ENCODE measurements around the gene NAV2. TPM values are rescaled to one million over a fixed set of nuclear protein-coding genes. Genes with fewer than 3 reads are reported as not detected.

Gene NAV2
- polyA plus RNA-seq, 2 donors: 4.3 to 9.7 TPM

DNA sequence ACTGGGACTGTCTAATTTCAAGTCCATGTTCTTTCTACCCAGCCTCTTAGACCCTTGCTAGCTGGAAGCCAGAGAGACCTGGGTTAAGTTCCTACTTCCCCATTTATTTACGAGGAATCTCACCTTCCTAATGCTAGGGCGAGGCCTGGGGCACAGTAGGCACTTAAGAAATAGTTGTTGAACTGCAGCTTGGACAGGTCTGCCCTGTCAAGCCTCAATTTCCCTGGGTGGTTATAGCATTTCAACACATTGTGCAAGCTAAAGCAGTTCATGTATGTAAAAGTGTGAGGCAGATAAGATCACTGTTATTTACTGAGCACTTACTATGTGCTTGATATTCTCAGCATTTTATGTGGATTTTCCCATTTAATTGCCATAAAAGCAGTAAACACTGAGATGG lies 12.1 kb downstream of the NAV2 start:
- no peaks in the 10 kb centered on the region for H3K36me3 ChIP-seq (ENCODE audit: control insufficient read depth in 2 of 2, insufficient read depth in 2 of 2, low read length in 1 of 2)
- no peak overlapping the region for H3K4me3 ChIP-seq (ENCODE audit: low read depth in 1 of 2, low read length in 2 of 2)
- no peaks in the 10 kb centered on the region for H3K27me3 ChIP-seq (ENCODE audit: control insufficient read depth in 1 of 2, insufficient read depth in 2 of 2, low read length in 2 of 2)
- peak overlapping the region; percentile 65 to 83 for H3K27ac ChIP-seq (ENCODE audit: low read depth in 2 of 2, low read length in 1 of 2)
- 68 to 73% methylated on average over 2 of the region's 2 CpGs for WGBS, 2 donors
- peaks cover 2 to 12% of the 10 kb centered on the region in 2 donors for H3K4me1 ChIP-seq (ENCODE audit: control insufficient read depth in 2 of 2, insufficient read depth in 2 of 2, low read length in 1 of 2)
- no peaks in the 10 kb centered on the region for H3K9me3 ChIP-seq (ENCODE audit: control insufficient read depth in 2 of 2, insufficient read depth in 1 of 2, low read depth in 1 of 2, low read length in 1 of 2)

DNA sequence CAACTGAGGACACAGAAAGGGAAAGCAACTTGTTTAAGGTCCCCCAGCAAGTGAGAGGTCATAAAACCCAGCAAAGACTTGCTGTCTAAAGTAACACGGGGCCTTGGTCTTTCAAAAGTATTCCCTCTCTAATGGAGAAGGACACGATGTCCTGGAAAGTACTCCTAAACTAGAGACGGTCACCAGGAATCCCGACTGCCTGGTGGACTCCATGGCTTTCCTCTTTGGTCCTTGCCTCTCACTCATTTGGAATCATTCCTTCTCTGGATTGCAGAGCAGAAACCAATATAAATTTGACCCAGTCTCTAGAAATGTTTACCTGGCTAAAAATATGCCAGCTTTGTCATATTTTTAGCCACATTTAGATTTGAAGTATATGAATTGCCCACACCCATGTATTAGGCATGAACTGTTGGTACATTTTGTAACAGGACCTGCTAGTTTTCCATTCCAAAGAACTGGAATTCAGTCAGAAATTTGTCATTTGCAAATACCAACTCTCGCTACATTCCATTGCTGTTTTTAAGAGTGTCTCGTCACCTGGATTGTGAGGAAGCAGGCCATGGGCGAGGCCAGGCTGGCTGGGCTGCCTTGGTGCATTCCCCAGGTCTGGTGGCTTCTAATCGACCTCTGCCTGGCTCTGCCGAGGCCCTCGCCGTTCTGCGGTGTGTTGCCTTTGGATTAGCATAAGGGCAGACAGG lies 12.9 kb downstream of the NAV2 start:
- Histone ChIP-seq H3K4me3 (ENCODE audit: low read depth in 1 of 2, low read length in 2 of 2) (no peak overlapping the region), H3K9me3 (ENCODE audit: control insufficient read depth in 2 of 2, insufficient read depth in 1 of 2, low read depth in 1 of 2, low read length in 1 of 2) (no peaks in the 10 kb centered on the region), H3K36me3 (ENCODE audit: control insufficient read depth in 2 of 2, insufficient read depth in 2 of 2, low read length in 1 of 2) (no peaks in the 10 kb centered on the region), H3K27me3 (ENCODE audit: control insufficient read depth in 1 of 2, insufficient read depth in 2 of 2, low read length in 2 of 2) (no peaks in the 10 kb centered on the region), H3K27ac (ENCODE audit: low read depth in 2 of 2, low read length in 1 of 2) (peak overlapping the region; percentile 65 to 83), H3K4me1 (ENCODE audit: control insufficient read depth in 2 of 2, insufficient read depth in 2 of 2, low read length in 1 of 2) (peaks cover 2 to 12% of the 10 kb centered on the region in 2 donors)
- WGBS, 2 donors: 56 to 59% methylated on average over 12 of the region's 12 CpGs

DNA sequence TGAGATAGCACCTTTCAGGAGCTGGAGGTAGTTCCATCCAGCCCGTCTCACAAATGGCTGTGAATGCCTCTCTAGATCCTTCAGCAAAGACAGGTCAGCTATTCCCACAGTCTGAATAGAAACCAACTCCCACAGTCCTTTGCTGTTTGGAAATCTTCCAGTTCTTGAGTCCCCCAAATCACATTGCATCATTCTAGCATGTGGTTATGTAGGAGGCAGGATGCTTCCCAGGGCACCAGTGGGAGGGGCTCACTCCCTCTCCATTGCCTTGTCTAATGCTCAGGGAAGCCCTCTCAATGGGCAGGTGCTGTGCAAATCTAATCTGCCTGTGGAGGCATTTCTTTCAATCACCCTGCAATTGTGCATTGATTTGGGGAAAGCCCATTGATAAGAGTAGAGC lies 14.6 kb downstream of the NAV2 start:
- Histone ChIP-seq H3K9me3 (ENCODE audit: control insufficient read depth in 2 of 2, insufficient read depth in 1 of 2, low read depth in 1 of 2, low read length in 1 of 2) (no peaks in the 10 kb centered on the region), H3K36me3 (ENCODE audit: control insufficient read depth in 2 of 2, insufficient read depth in 2 of 2, low read length in 1 of 2) (no peaks in the 10 kb centered on the region), H3K4me1 (ENCODE audit: control insufficient read depth in 2 of 2, insufficient read depth in 2 of 2, low read length in 1 of 2) (peaks cover 2 to 12% of the 10 kb centered on the region in 2 donors), H3K27me3 (ENCODE audit: control insufficient read depth in 1 of 2, insufficient read depth in 2 of 2, low read length in 2 of 2) (no peaks in the 10 kb centered on the region), H3K4me3 (ENCODE audit: low read depth in 1 of 2, low read length in 2 of 2) (no peak overlapping the region), H3K27ac (ENCODE audit: low read depth in 2 of 2, low read length in 1 of 2) (no peak overlapping the region)
- 78 to 88% methylated on average over 1 of the region's 1 CpG for WGBS, 2 donors

DNA sequence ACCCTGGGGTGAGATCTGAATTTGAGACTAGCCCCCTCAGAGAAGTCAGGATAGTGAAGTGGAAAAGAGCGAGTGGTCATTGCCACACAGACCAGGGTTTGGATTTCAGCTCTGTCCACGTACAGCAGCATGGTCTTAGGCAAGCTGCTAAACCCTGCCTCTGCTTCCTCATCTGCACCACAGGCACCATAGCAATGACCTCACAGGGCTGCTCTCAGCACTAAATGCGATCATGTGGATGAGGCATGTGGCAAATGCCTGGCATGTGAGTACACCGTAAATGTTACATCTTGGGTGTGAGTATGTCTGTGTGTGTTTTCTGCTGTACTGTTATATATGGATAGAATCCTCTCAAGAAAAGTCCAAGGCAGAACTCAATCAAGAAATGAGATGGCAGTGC lies 15.8 kb downstream of the NAV2 start:
- no peaks in the 10 kb centered on the region for H3K27me3 ChIP-seq (ENCODE audit: control insufficient read depth in 1 of 2, insufficient read depth in 2 of 2, low read length in 2 of 2)
- 78 to 87% methylated on average over 4 of the region's 4 CpGs for WGBS, 2 donors
- no peak overlapping the region for H3K4me3 ChIP-seq (ENCODE audit: low read depth in 1 of 2, low read length in 2 of 2)
- peaks cover 2 to 7% of the 10 kb centered on the region in 2 donors for H3K4me1 ChIP-seq (ENCODE audit: control insufficient read depth in 2 of 2, insufficient read depth in 2 of 2, low read length in 1 of 2)
- no peaks in the 10 kb centered on the region for H3K36me3 ChIP-seq (ENCODE audit: control insufficient read depth in 2 of 2, insufficient read depth in 2 of 2, low read length in 1 of 2)
- no peaks in the 10 kb centered on the region for H3K9me3 ChIP-seq (ENCODE audit: control insufficient read depth in 2 of 2, insufficient read depth in 1 of 2, low read depth in 1 of 2, low read length in 1 of 2)
- H3K27ac ChIP-seq (ENCODE audit: low read depth in 2 of 2, low read length in 1 of 2): peak overlapping the region in 1 of 2 donors; percentile 18

DNA sequence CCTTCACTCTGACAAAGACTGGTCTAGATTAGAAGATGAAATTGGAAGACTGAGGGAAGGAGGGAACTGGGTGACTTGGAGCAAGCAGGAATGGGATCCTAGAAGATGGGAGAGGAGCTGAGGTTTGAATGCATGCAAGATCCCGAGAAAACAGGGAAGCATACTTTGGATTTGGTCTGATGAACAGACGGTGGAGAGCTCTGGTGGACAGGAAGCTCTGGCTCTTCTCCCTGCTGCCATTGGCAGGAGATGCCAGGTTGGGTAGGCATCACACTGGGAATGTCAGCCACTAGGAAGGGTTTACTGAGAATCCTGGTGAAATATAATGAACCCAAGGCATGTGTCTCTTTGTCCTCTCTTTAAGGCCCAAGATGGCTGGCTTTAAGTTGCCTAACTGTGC lies 16.5 kb downstream of the NAV2 start:
- Histone ChIP-seq H3K36me3 (ENCODE audit: control insufficient read depth in 2 of 2, insufficient read depth in 2 of 2, low read length in 1 of 2) (no peaks in the 10 kb centered on the region), H3K9me3 (ENCODE audit: control insufficient read depth in 2 of 2, insufficient read depth in 1 of 2, low read depth in 1 of 2, low read length in 1 of 2) (no peaks in the 10 kb centered on the region), H3K27me3 (ENCODE audit: control insufficient read depth in 1 of 2, insufficient read depth in 2 of 2, low read length in 2 of 2) (no peaks in the 10 kb centered on the region), H3K27ac (ENCODE audit: low read depth in 2 of 2, low read length in 1 of 2) (no peak overlapping the region), H3K4me3 (ENCODE audit: low read depth in 1 of 2, low read length in 2 of 2) (no peak overlapping the region), H3K4me1 (ENCODE audit: control insufficient read depth in 2 of 2, insufficient read depth in 2 of 2, low read length in 1 of 2) (peaks cover 2 to 4% of the 10 kb centered on the region in 2 donors)
- 84 to 85% methylated on average over 2 of the region's 2 CpGs for WGBS, 2 donors

DNA sequence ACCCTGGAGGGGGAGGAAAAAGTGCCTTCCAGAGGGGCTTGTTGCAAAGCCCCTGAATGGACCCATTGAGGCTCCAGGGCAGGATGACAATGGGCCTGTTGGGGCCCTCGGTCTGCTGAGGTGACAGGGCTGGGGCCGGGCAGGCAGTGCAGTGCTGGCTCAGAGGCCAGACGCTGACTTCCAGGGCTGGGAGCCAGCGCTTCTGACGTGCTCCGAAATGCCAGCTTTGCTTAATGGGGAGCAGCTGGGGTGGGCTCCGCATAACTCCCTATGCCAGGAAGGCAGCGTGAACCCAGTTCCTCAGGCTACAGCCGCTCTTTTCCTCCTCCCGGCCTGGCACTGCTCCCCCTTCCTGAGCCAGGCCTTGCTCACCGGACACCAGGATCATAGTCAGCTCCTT lies 17.7 kb downstream of the NAV2 start:
- peaks cover 0 to under 1% of the 10 kb centered on the region in 2 donors for H3K4me1 ChIP-seq (ENCODE audit: control insufficient read depth in 2 of 2, insufficient read depth in 2 of 2, low read length in 1 of 2)
- H3K27me3 ChIP-seq (ENCODE audit: control insufficient read depth in 1 of 2, insufficient read depth in 2 of 2, low read length in 2 of 2): no peaks in the 10 kb centered on the region
- WGBS, 2 donors: 77% methylated on average over 11 of the region's 11 CpGs
- no peaks in the 10 kb centered on the region for H3K36me3 ChIP-seq (ENCODE audit: control insufficient read depth in 2 of 2, insufficient read depth in 2 of 2, low read length in 1 of 2)
- H3K4me3 ChIP-seq (ENCODE audit: low read depth in 1 of 2, low read length in 2 of 2): no peak overlapping the region
- H3K9me3 ChIP-seq (ENCODE audit: control insufficient read depth in 2 of 2, insufficient read depth in 1 of 2, low read depth in 1 of 2, low read length in 1 of 2): no peaks in the 10 kb centered on the region
- peak overlapping the region in 1 of 2 donors; percentile 50 for H3K27ac ChIP-seq (ENCODE audit: low read depth in 2 of 2, low read length in 1 of 2)

DNA sequence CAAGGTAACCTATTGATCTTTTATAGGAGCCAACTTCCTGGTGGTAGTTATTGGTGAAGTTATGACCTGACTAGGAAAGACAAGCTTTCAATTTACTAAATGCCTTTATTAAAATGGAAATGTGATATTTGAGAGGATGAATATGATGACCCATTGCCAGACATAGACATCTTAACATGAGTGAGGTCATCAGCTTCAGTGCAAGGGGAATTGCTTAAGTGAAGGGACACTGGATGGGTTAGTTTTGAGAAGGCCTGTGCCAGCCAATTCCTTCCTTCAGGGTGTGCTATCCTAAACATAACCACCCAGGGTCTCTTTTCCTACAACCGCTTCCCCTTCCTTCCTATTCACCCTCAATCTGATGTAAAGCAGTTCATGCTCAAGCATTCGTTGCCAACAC lies 21.5 kb downstream of the NAV2 start:
- no peaks in the 10 kb centered on the region for H3K9me3 ChIP-seq (ENCODE audit: control insufficient read depth in 2 of 2, insufficient read depth in 1 of 2, low read depth in 1 of 2, low read length in 1 of 2)
- H3K4me3 ChIP-seq (ENCODE audit: low read depth in 1 of 2, low read length in 2 of 2): no peak overlapping the region
- no peaks in the 10 kb centered on the region for H3K36me3 ChIP-seq (ENCODE audit: control insufficient read depth in 2 of 2, insufficient read depth in 2 of 2, low read length in 1 of 2)
- H3K27ac ChIP-seq (ENCODE audit: low read depth in 2 of 2, low read length in 1 of 2): no peak overlapping the region
- no peaks in the 10 kb centered on the region for H3K27me3 ChIP-seq (ENCODE audit: control insufficient read depth in 1 of 2, insufficient read depth in 2 of 2, low read length in 2 of 2)
- no peaks in the 10 kb centered on the region for H3K4me1 ChIP-seq (ENCODE audit: control insufficient read depth in 2 of 2, insufficient read depth in 2 of 2, low read length in 1 of 2)
- WGBS, 2 donors: 88 to 97% methylated on average over 2 of the region's 2 CpGs

DNA sequence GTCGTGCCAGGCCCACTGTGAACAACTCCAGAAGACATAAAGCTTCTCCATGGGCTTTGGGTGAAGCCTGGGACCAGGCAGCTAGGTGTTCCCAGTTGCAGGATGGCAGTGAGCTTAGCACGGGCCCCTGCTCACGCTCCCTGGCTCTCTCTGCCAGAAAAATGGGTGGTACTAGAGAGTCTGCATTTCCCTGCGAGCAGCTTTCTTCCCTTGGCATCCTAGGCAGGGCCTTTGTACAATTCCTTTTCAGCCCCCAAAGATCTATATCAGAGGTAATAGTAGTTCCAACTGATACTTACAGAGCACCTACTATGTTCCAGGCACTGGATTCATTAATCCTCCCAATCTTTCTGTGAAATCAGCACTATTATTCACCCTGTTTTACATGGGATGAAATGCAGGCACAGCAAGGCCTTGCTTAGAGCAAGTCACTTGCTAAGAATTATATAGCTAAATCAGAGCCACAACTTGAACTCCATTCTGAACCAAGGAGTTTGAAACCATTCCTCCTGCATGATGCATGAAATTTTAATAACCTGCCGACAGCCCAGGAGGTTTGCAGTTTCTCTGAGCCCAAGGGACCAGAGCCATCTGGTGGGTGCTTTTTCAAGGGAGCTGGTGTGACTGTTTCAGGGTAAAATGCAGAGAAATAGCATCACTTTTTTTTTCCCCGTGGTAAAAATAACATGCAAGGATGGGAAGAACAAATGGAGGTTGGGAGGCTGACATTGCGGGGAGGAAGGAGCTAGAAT lies 22.7 kb downstream of the NAV2 start:
- Histone ChIP-seq H3K4me3 (ENCODE audit: low read depth in 1 of 2, low read length in 2 of 2) (no peak overlapping the region), H3K27ac (ENCODE audit: low read depth in 2 of 2, low read length in 1 of 2) (peak overlapping the region in 1 of 2 donors; percentile 48), H3K4me1 (ENCODE audit: control insufficient read depth in 2 of 2, insufficient read depth in 2 of 2, low read length in 1 of 2) (no peaks in the 10 kb centered on the region), H3K9me3 (ENCODE audit: control insufficient read depth in 2 of 2, insufficient read depth in 1 of 2, low read depth in 1 of 2, low read length in 1 of 2) (no peaks in the 10 kb centered on the region), H3K27me3 (ENCODE audit: control insufficient read depth in 1 of 2, insufficient read depth in 2 of 2, low read length in 2 of 2) (no peaks in the 10 kb centered on the region), H3K36me3 (ENCODE audit: control insufficient read depth in 2 of 2, insufficient read depth in 2 of 2, low read length in 1 of 2) (no peaks in the 10 kb centered on the region)
- 78% methylated on average over 7 of the region's 7 CpGs for WGBS, 2 donors

DNA sequence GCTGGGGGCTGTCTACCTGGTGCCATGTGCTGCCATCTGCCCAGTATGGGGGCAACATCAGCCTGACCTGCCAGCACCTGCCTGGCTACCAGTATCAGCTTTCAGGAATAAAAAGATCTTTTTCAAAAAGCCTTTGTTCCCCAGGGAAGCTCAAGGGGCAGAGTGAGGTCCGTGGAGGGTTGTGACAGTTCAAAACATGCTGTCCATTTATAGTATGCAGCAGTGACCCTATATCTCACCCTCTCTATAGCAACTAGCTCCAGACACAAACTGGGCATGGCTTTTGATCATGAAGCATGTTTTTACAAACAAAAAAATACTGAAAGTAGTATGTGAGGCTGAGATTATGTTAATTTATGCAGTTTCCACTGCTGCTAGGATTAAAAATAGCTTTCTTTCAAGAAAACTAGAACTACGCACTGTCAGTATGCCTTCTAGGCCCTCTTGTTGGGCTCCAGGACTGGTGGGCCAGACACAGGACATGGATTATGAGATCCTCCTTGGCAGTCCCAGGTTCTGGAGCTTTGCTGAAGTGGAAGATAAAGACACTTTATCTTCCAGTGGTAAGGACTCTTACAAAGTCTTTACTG lies 23.4 kb downstream of the NAV2 start:
- 75 to 77% methylated on average over 2 of the region's 2 CpGs for WGBS, 2 donors
- no peaks in the 10 kb centered on the region for H3K4me1 ChIP-seq (ENCODE audit: control insufficient read depth in 2 of 2, insufficient read depth in 2 of 2, low read length in 1 of 2)
- no peak overlapping the region for H3K4me3 ChIP-seq (ENCODE audit: low read depth in 1 of 2, low read length in 2 of 2)
- no peaks in the 10 kb centered on the region for H3K9me3 ChIP-seq (ENCODE audit: control insufficient read depth in 2 of 2, insufficient read depth in 1 of 2, low read depth in 1 of 2, low read length in 1 of 2)
- peak overlapping the region in 1 of 2 donors; percentile 14 for H3K27ac ChIP-seq (ENCODE audit: low read depth in 2 of 2, low read length in 1 of 2)
- no peaks in the 10 kb centered on the region for H3K27me3 ChIP-seq (ENCODE audit: control insufficient read depth in 1 of 2, insufficient read depth in 2 of 2, low read length in 2 of 2)
- no peaks in the 10 kb centered on the region for H3K36me3 ChIP-seq (ENCODE audit: control insufficient read depth in 2 of 2, insufficient read depth in 2 of 2, low read length in 1 of 2)

Measured in esophagus (tissue), 2 donors.